Epithelial cell of prostate (primary cell): ENCODE results near the gene YIPF7.
A peak's percentile ranks its signal among the peaks of the same experiment; 100 is the strongest.

Source experiments
- DNase-seq: peaks from one replicate; pipeline ENCODE4 v3.0.0-alpha.2; 2011; ENCODE audit warnings: low read depth, low spot score
- H3K27ac ChIP-seq: fragments of 450-650 bp; 2 replicates; pipeline ENCODE4 v1.5.1; 2017; ENCODE audit warnings: mild to moderate bottlenecking

Gene YIPF7

GRCh38 chr4:44651425-44651824 is at the start of gene YIPF7:
Gene YIPF7, minus strand, starts transcription at chr4:44651625. Its CDS starts 1,525 bp downstream, at chr4:44650100.
- DNase-seq = no peak
- H3K27ac ChIP-seq = no peak within 1 kb of the TSS

GRCh38 chr4:44701037-44701436 is 49.6 kb upstream of the YIPF7 start:
- no peak for DNase-seq
- H3K27ac ChIP-seq = no peak overlapping the region

DNA sequence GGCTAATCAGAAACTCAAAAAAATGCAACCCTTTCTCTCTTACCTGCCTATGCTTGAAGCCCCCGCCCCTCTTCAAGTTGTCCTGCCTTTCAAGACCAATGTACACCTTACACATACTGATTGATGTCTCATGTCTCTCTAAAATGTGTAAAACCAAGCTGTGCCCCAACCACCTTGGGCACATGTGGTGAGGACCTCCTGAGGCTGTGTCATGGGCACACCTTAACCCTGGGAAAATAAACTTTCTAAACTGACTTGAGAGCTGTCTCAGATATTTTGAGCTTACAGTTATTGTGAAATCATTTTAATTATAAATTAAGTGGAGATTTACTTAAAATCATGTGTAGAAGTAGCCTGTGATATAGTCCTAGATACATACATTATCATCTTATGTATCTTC is 49.0 kb upstream of the YIPF7 start:
- no peak overlapping the region for H3K27ac ChIP-seq
- DNase-seq = no peak

GRCh38 chr4:44684648-44685047 is 33.2 kb upstream of the YIPF7 start:
- no peak overlapping the region for H3K27ac ChIP-seq
- DNase-seq = no peak

DNA sequence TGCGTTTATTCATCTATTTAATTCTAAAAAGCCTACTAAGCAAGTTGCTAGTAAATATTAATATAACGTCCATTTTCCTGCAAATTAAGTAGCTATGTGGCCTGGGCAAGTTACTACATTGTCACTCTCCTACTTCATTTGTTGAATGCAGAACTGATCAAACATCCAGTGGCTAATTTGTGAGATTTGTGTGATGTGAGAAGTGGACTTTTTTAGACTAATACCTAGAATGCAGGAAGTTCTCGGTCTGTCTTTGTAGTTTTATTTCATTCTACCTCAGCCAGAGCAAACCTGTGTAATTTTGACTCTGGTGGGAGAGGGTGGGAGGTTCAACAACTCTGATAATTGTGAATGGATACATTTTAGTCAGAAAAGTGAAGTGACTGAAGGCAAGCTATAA is 27.6 kb upstream of the YIPF7 start:
- no peak for DNase-seq
- peak overlapping the region; percentile 71 for H3K27ac ChIP-seq

DNA sequence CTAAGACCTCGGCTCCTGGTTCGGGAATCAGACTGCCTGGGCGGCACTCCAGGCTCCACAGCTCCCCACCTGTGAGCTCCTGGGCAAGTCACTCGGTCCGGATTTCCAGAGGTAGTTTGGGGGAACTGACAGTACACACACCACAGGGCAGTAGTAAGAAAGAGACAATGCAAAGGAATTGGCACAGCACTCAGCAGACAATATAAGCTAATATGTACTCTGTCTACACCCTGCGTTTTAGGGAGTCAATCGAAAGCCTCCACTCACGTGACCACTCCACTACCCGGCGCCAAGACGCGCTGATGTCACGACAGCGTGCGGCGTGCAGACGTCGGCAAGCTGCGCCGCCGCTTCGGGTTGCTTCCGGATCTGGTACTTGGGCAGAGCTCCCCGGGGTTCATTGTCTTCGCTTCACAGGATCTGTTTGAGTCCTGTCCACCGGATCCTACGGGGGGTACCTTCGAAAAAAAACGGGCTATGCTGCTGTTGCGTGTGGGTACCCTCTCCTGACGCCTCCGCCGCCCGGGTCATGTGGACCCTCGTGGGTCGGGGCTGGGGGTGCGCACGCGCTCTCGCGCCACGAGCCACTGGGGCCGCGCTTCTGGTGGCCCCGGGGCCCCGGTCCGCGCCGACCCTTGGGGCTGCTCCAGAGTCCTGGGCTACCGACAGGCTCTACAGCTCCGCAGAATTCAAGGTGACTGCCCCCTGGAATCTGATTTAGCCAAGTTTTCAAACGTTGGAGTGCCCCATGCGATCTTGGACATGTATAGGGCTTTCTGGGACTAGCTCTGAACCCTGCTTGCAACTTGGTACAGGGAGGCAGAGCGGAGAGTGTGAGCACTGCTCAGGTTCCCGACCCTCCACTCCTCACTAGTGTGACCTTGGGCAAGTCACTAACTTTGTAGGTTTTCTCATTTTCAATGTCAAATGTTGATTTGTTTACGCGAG is 26.9 kb upstream of the YIPF7 start, which contains the start of gene GUF1:
GUF1 (plus strand) TSS at position 327 of the 948 bp plus-strand sequence; CDS start at position 530, 203 bp downstream.
- peak; percentile 58 for DNase-seq
- peak within 1 kb of the TSS; percentile 71 for H3K27ac ChIP-seq

DNA sequence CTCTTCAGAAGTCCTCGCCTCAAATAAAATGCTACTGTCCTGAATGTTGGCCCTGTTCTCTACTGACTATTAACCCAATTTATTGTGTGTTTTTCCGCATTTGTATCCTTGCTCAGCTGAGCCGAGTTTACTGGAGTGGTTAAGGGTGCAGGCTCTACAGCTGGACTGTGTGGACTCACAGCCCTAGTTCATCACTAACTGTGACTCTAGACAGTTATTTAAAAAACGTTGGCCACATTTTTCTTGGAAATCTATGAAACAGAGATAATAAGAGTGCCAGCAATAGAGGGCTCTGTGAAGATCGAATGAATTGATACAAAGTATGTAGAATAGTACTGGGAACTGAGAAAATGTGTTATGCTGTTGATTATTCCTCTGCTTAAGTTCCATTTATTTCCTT is 23.9 kb upstream of the YIPF7 start:
- H3K27ac ChIP-seq = no peak overlapping the region
- DNase-seq = no peak

GRCh38 chr4:44674471-44674870 is 23.0 kb upstream of the YIPF7 start:
- H3K27ac ChIP-seq = no peak overlapping the region
- no peak for DNase-seq

- no peak for DNase-seq
- H3K27ac ChIP-seq = no peak overlapping the region
These were observed 20.2 kb upstream of the YIPF7 start for GRCh38 chr4:44671636-44672035.

- DNase-seq = no peak
- no peak overlapping the region for H3K27ac ChIP-seq
These were observed 19.2 kb upstream of the YIPF7 start for GRCh38 chr4:44670506-44671199.

DNA sequence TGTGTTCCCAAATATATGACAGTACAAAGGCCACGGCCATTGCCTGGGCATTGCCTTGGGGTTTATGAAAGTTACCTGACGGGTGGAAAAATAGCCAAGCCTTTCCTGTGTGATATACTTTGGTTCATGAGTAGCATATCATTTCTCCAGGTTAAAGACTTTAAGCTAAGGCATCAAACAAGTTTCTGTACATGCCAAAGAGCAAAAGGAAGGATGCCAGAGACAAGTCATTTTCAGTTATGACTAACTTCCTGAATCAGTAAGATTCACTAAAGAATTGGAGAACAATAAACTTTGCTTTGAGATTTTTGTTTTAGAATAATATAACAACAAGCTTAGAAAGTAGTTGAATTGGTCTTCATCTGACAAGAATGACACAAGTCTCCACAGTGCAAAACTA is 17.1 kb upstream of the YIPF7 start:
- H3K27ac ChIP-seq = no peak overlapping the region
- no peak for DNase-seq

DNA sequence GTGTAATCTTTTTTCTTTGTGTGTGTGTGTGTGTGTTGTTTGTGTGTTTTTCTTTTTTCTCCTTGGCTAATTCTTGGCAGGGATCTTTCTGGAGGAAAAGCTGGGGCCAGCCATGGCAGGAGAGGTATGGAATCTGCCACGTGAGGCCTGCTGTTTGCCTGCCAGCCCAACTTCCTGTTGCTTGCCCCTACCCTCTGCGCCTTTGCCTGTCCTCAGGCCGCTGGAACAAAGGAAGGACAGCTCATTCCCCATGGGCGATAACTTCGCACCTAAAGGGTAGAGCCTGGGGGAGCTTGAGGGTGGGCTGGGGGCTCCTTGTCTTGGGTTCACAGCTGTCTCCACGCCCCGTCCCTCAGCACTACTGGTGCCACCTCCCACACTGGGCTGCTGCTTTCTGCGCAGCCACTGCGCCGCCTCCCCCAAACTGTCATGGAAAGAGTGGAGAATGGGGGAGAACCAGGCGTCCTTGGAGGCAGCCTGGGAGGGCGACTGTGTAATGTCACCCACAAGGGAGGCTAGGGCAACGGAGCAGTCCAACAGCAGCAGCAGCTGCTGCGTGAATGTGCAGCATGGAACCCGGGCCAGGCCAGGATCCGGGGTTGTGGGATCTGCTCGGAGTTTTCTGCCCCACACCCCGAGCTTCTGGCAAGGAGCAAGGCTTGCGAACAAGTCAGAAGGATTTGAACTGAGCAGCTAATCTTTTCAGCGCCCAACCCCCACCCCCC is 12.3 kb upstream of the YIPF7 start:
- H3K27ac ChIP-seq = no peak overlapping the region
- no peak for DNase-seq

DNA sequence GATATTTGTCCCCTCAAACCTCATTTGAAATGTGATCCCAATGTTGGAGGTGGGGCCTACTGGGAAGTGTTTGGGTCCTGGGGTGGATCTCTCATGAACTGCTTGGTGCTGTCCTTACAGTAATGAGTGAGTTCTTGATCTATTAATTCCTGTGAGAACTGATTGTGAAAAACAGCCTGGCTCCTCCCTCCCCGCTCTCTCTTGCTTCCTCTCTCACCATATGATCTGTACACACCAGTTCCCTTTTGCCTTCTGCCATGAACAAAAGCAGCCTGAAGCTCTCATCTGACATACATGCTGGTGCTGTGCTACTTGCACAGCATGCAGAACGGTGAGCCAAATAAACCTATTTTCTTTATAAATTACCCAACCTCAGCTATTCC is 11.2 kb upstream of the YIPF7 start:
- no peak for DNase-seq
- peak overlapping the region; percentile 27 for H3K27ac ChIP-seq

DNA sequence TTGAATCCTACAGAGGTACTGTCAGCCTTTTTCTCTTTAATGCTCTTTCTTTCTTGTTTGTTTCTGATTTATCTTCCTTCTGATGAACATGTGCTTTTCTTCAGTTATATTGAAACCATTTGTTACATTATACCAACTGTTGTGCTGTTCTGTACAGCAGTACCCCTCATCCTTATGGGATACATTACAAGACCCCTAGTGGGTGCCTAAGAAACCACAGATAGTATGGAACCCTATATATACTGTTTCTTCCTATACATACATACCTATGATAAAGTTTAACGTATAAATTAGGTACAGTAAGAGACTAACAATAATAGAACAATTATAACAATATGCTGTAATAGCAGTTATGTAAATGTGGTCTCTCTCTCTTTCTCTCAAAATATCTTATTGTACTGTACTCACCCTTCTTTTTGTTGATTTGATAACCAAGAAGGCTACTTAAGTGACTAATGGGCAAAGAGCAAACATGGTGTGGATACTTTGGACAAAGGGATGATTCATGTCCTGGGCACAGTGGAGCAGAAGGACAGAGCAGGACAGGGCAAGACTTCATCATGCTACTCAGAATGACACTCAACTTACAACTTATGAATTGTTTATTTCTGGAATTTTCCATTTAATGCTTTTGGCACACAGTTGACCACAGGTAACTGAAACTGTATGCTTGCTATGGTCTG is 10.7 kb upstream of the YIPF7 start:
- peak overlapping the region; percentile 27 for H3K27ac ChIP-seq
- DNase-seq = peak; percentile 8

GRCh38 chr4:44660396-44660795 is 9.0 kb upstream of the YIPF7 start:
- DNase-seq = no peak
- no peak overlapping the region for H3K27ac ChIP-seq

GRCh38 chr4:44652002-44652401 is 577 bp upstream of the YIPF7 start:
- H3K27ac ChIP-seq = no peak overlapping the region
- no peak for DNase-seq

DNA sequence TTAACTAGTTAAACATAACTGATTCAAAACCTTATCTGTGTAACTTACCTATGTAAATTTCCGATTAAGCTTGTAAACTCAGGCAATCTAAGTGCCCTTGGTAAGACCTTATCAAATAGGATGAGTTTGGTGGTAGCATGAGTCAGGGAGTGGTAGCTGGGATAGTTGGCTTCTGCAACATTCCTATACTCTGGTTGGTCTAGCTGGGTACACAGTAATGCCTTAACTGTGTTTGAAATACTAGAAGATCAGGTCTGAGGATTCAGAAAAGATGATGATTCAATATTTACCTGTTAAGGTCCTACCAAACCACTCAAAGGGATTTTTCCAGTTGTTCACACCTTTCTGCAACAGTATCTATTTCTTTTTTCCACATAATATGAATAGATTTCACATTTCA is 5.3 kb downstream of the YIPF7 start:
- no peak overlapping the region for H3K27ac ChIP-seq
- peak; percentile 10 for DNase-seq

GRCh38 chr4:44638091-44638490 is 13.3 kb downstream of the YIPF7 start:
- no peak for DNase-seq
- no peak overlapping the region for H3K27ac ChIP-seq

DNA sequence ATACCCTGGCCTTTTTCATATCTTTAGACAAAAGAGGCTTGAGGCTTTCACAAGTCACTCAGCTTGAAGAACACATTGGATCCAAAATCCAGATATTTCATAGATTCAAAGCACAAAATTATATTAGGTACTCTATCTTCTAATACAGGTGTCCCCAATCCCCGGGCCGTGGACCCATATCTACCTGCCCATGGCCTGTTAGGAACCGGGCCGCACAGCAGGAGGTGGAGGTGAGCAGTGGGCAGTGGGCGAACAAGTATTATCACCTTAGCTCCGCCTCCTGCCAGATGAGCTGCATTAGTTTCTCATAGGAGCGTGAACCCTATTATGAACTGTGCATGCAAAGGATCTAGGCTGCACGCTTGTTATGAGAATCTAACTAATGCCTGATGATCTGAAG is 18.7 kb downstream of the YIPF7 start:
- no peak for DNase-seq

DNA sequence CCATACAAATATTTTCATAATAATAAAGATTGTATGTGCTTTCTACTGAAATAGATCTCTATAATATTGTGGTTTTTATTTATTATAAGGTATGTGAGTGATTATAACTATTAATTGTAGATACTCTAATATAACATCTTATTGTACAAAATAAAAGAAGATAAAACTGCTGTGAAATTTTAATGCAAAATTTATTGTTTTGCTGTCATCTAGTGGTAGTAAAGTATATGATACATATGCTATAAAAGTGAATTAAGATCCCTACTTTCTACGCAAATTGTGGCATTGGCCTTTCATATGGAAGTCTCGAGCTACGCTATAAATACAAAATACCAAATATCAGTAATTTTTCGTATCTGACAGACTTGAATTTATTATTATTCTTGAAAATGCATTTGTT is 19.3 kb downstream of the YIPF7 start:
- H3K27ac ChIP-seq = no peak overlapping the region
- DNase-seq = no peak

More for the DNA sequence above, 18.7 kb downstream of the YIPF7 start:
- H3K27ac ChIP-seq = no peak overlapping the region
